Tibial nerve (tissue), 4 donors: ENCODE measurements around the gene ADAMTS12. TPM values are rescaled to one million over a fixed set of nuclear protein-coding genes. Genes with fewer than 3 reads are reported as not detected.

Experiments used
- DNase-seq, 2 donors: peaks; one replicate each; pipeline ENCODE4 v3.0.0-alpha.2; 2019; ENCODE audit warnings: low spot score in 2 of 2
- H3K27ac ChIP-seq, 4 donors: fragments of 200-600 bp; sonication (generic) in 3 of 4; one replicate each; pipeline ENCODE4 v1.5.1; 2017 to 2019; ENCODE audit warnings: mild to moderate bottlenecking in 1 of 4
- H3K27me3 ChIP-seq, 2 donors: fragments of 200-600 bp; sonication (generic) in 1 of 2; one replicate each; pipeline versions ENCODE4 v1.5.1 to v1.6.0; 2017 to 2019
- H3K36me3 ChIP-seq, 3 donors: fragments of 200-600 bp; sonication (generic); one replicate each; pipeline ENCODE4 v1.5.1; 2018 to 2019
- H3K4me1 ChIP-seq, 4 donors: fragments of 200-600 bp; sonication (generic) in 3 of 4; one replicate each; pipeline ENCODE4 v1.5.1; 2017 to 2019
- H3K4me3 ChIP-seq, 4 donors: fragments of 200-600 bp; sonication (generic) in 3 of 4; one replicate each; pipeline ENCODE4 v1.5.1; 2017 to 2019; ENCODE audit warnings: mild to moderate bottlenecking in 1 of 4, moderate library complexity in 1 of 4
- H3K9me3 ChIP-seq, 4 donors: fragments of 200-600 bp; sonication (generic) in 3 of 4; one replicate each; pipeline ENCODE4 v1.5.1; 2017 to 2019
- EP300 ChIP-seq, 2 donors: sonication (generic); formaldehyde crosslinking; IDR thresholded peaks; one replicate each; pipeline ENCODE4 v1.6.1; 2017; ENCODE audit warnings: antibody characterized with exemption in 2 of 2, mild to moderate bottlenecking in 1 of 2
- POLR2A ChIP-seq, 2 donors: fragments of 450-650 bp; IDR thresholded peaks; one replicate each; pipeline ENCODE4 v1.6.1; 2017; ENCODE audit warnings: antibody characterized with exemption in 2 of 2, mild to moderate bottlenecking in 2 of 2, moderate library complexity in 2 of 2
- WGBS, 2 donors: methylation state at CpG; one replicate each; pipeline ENCODE4 v1.1.5; 2018; 5-methylcytosine and 5-hydroxymethylcytosine counted together
- total RNA-seq, 4 donors: library from RNA; depleted of rRNA; stranded (reverse); fragments of >200 nt; gene quantifications; one replicate each; pipeline ENCODE4 v1.1.0, GENCODE V29; 2016
- TF ChIP-seq, protein P1 (sequence below), 5 experiments: fragments of 200-600 bp in 3 of 5; fragments of 450-650 bp in 2 of 5; sonication (generic) in 3 of 5; IDR thresholded peaks; one replicate each; pipeline ENCODE4 v1.5.1; 2016 to 2019; ENCODE audit warnings: antibody characterized with exemption in 5 of 5, mild to moderate bottlenecking in 3 of 5, moderate library complexity in 2 of 5

ADAMTS12 gene
- total RNA-seq, 4 donors from 2014 or later: 7.1 to 10.4 (median 9.7) TPM

DNA sequence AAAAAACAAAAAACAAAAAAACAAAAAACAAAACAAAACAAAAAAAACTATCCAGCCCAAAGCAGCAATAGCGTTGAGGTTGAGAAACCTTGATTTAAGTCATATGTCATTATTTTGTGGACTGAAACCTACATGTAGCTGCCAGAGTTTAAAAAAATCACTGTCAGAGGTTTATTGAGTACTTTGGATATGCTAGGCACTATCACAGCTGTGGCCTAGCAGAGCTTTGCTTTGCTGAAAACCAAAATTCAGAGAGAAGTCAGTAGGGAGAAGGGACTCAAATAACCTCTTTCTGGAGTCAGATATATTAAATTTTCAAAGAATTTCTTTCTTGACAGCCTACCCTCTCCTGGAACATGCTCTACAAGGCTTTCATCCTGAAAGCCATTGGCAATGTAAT is 299.5 kb downstream of the ADAMTS12 start:
- no peak for DNase-seq
- Histone ChIP-seq H3K4me1 (no peaks in the 10 kb centered on the region), H3K27me3 (no peaks in the 10 kb centered on the region), H3K4me3 (no peak overlapping the region), H3K9me3 (no peaks in the 10 kb centered on the region), H3K27ac (no peak overlapping the region), H3K36me3 (no peaks in the 10 kb centered on the region)
- WGBS, 2 donors: 75 to 81% methylated on average over 1 of the region's 1 CpG
- TF ChIP-seq, protein P1, sequence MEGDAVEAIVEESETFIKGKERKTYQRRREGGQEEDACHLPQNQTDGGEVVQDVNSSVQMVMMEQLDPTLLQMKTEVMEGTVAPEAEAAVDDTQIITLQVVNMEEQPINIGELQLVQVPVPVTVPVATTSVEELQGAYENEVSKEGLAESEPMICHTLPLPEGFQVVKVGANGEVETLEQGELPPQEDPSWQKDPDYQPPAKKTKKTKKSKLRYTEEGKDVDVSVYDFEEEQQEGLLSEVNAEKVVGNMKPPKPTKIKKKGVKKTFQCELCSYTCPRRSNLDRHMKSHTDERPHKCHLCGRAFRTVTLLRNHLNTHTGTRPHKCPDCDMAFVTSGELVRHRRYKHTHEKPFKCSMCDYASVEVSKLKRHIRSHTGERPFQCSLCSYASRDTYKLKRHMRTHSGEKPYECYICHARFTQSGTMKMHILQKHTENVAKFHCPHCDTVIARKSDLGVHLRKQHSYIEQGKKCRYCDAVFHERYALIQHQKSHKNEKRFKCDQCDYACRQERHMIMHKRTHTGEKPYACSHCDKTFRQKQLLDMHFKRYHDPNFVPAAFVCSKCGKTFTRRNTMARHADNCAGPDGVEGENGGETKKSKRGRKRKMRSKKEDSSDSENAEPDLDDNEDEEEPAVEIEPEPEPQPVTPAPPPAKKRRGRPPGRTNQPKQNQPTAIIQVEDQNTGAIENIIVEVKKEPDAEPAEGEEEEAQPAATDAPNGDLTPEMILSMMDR (IDR thresholded peaks at IDR 0.05): no peak
- TF ChIP-seq EP300 (IDR thresholded peaks at IDR 0.05) (no peak), POLR2A (IDR thresholded peaks at IDR 0.05) (no peak)

DNA sequence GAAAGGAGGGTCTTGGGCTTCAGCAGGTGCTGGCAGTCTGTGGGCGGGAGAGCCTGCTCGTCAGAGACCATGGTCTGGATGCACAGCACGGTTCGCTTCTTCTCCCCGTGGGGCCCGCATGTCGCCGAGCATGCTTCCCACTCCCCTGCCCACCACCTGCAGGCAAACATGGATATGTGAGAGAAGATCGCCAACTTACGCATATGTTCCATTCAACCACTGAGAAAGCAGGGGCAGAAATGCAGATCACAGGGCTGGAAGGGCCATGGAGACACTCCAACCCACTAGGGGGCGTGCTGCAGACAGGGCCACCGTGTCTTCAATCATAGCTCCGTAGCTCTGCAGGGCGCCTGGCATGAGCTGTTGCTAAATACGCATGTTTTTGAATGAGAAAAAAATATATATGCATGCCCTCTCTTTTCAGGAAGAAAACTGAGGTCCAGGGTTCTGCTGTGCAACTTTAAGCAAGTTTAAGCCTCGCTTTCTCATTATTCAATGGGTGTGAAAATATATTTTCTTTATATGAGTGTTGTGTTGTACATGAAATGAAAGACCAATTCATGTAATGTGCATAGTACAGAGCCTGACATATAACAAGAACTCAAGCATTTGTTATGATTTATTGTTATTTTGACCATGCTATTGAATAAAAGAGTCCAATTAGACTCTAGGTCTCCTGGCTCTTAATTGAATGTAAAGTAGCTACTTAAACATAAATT is 303.0 kb downstream of the ADAMTS12 start:
- no peak overlapping the region for H3K27ac ChIP-seq
- no peaks in the 10 kb centered on the region for H3K4me1 ChIP-seq
- H3K36me3 ChIP-seq: no peaks in the 10 kb centered on the region
- no peak for DNase-seq
- H3K9me3 ChIP-seq: no peaks in the 10 kb centered on the region
- H3K27me3 ChIP-seq: no peaks in the 10 kb centered on the region
- TF ChIP-seq POLR2A (IDR thresholded peaks at IDR 0.05) (no peak), EP300 (IDR thresholded peaks at IDR 0.05) (no peak)
- TF ChIP-seq, protein P1 (IDR thresholded peaks at IDR 0.05): peak in 3 of 5 experiments; percentile 10 to 16 (median 11)
- no peak overlapping the region for H3K4me3 ChIP-seq
- 73 to 85% methylated on average over 14 to 16 of the region's 16 CpGs for WGBS, 2 donors

DNA sequence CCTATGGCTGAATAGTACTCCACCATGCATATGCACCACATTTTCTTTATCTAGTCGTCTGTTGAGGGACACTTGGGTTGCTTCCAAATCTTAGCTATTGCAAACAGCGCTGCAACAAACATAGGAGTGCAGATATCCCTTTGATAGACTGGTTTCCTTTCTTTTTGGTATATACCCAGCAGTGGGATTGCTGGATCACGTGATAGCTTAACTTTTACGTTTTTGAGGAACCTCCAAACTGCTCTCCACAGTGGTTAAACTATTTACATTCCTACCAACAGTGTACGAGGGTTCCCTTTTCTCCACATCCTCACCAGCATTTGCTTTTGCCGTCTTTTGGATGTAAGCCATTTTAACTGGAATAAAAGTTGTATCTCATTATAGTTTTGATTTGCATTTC is 308.5 kb downstream of the ADAMTS12 start:
- no peak for DNase-seq
- 61 to 68% methylated on average over 6 of the region's 6 CpGs for WGBS, 2 donors
- H3K27ac ChIP-seq: no peak overlapping the region
- no peaks in the 10 kb centered on the region for H3K36me3 ChIP-seq
- no peak overlapping the region for H3K4me3 ChIP-seq
- no peaks in the 10 kb centered on the region for H3K9me3 ChIP-seq
- TF ChIP-seq POLR2A (IDR thresholded peaks at IDR 0.05) (no peak), EP300 (IDR thresholded peaks at IDR 0.05) (no peak)
- TF ChIP-seq, protein P1 (IDR thresholded peaks at IDR 0.05): no peak
- no peaks in the 10 kb centered on the region for H3K27me3 ChIP-seq
- no peaks in the 10 kb centered on the region for H3K4me1 ChIP-seq

DNA sequence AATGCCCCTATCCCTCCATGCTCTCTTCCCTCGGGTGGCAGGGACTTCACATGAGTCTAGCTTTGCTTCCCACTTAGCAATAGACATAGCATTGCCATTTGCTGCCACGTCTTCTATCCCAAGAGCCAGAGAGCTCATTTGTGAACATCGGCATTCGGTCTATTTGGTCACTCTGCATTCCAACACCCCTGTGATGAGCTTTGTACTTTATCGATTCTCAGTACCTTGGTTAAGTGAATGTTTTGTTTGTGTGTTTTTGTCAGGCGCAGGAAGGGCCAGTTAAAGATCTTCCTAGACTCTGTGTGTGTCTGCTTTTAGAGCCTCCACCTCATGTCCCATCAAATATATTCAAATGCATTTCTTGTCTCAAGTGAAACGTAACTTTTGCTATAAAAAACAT is 309.4 kb downstream of the ADAMTS12 start:
- Histone ChIP-seq H3K4me3 (no peak overlapping the region), H3K27me3 (no peaks in the 10 kb centered on the region), H3K36me3 (no peaks in the 10 kb centered on the region), H3K9me3 (no peaks in the 10 kb centered on the region), H3K27ac (no peak overlapping the region), H3K4me1 (no peaks in the 10 kb centered on the region)
- TF ChIP-seq POLR2A (IDR thresholded peaks at IDR 0.05) (no peak), EP300 (IDR thresholded peaks at IDR 0.05) (no peak)
- TF ChIP-seq, protein P1 (IDR thresholded peaks at IDR 0.05): no peak
- DNase-seq: no peak
- WGBS, 2 donors: 85 to 88% methylated on average over 7 of the region's 7 CpGs

DNA sequence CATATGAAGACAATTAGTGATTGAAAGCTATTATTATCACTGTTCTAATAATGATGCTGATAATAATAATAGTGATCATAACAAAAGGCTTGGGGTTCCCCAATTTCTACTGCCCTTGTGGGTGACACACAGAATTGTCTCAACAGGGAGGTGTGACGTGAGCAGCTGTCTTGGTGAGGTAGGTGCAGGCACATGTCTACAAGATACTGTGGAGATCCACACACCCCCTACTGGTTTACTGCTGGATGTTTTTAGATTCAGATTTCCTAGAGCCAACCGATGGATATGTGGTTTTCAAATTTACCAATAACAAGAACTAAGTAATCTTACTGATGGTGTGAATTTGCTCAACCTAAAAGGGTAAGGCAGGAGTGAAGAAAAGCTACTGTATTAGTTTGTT is 312.0 kb downstream of the ADAMTS12 start:
- Histone ChIP-seq H3K9me3 (no peaks in the 10 kb centered on the region), H3K4me3 (no peak overlapping the region), H3K27ac (no peak overlapping the region), H3K4me1 (no peaks in the 10 kb centered on the region), H3K27me3 (no peaks in the 10 kb centered on the region), H3K36me3 (no peaks in the 10 kb centered on the region)
- DNase-seq: no peak
- WGBS, 2 donors: 86 to 91% methylated on average over 2 of the region's 2 CpGs
- no peak for TF ChIP-seq POLR2A (IDR thresholded peaks at IDR 0.05)
- TF ChIP-seq EP300 (IDR thresholded peaks at IDR 0.05): no peak
- TF ChIP-seq, protein P1 (IDR thresholded peaks at IDR 0.05): no peak
